SK-N-SH (cell line): ENCODE results near the gene PRKN. TPM values are rescaled to one million over a fixed set of nuclear protein-coding genes. Genes with fewer than 3 reads are reported as not detected.

Experiments
- CTCF ChIA-PET: fragments of 300-600, 350-600 bp; formaldehyde crosslinking; extraction: SDS; loops from one replicate; lab custom pipeline; 2021; lab: Yijun Ruan, JAX
- POLR2A ChIA-PET: fragments of 350-600 bp; sonication (Branson Sonifier 250); formaldehyde crosslinking; extraction: SDS; loops from one replicate; lab custom pipeline; 2020; ENCODE audit warnings: antibody characterized with exemption, inconsistent platforms; lab: Yijun Ruan, JAX
- DNase-seq: peaks from one replicate; pipeline ENCODE4 v3.0.0; 2012
- H2AFZ ChIP-seq: fragments of 200-600 bp; sonication (generic); 2 replicates; pipeline ENCODE4 v1.8.1; 2016; ENCODE audit warnings: antibody characterized with exemption, mild to moderate bottlenecking, low read depth
- H3F3A ChIP-seq: fragments of 200-600 bp; sonication (generic); replicated peaks from 2 replicates; pipeline ENCODE3; 2016; ENCODE audit warnings: antibody characterized with exemption, mild to moderate bottlenecking; ENCODE audit not compliant: insufficient read depth
- H3K27ac ChIP-seq, 2 experiments: fragments of 200-500 bp in 1 of 2; fragments of 200-600 bp in 1 of 2; sonication (Bioruptor generic) in 1 of 2; sonication (generic), shearing (Covaris generic) in 1 of 2; 2 replicates each; pipeline versions ENCODE4 v1.5.1 to v1.6.1; 2014 to 2016; ENCODE audit warnings: low read depth in 2 of 2, inconsistent platforms in 1 of 2, low read length in 1 of 2, mild to moderate bottlenecking in 1 of 2, mixed read lengths in 1 of 2
- H3K27me3 ChIP-seq: fragments of 200-600 bp; sonication (generic), shearing (Covaris generic); 2 replicates; pipeline ENCODE4 v1.6.1; 2016; ENCODE audit warnings: mixed run types; ENCODE audit not compliant: insufficient read depth
- H3K36me3 ChIP-seq, 2 experiments: fragments of 200-500 bp in 1 of 2; fragments of 200-600 bp in 1 of 2; sonication (Bioruptor generic) in 1 of 2; sonication (generic) in 1 of 2; replicated peaks in 1 of 2; 2 replicates each; pipeline versions ENCODE3 to v1.5.1; 2014 to 2016; ENCODE audit warnings: low read length in 1 of 2, mild to moderate bottlenecking in 1 of 2; ENCODE audit not compliant: insufficient read depth in 2 of 2, control insufficient read depth in 1 of 2
- H3K4me1 ChIP-seq, 2 experiments: fragments of 200-500 bp in 1 of 2; fragments of 200-600 bp in 1 of 2; sonication (Bioruptor generic) in 1 of 2; sonication (generic), shearing (Covaris generic) in 1 of 2; 2 replicates each; pipeline versions ENCODE4 v1.5.1 to v1.6.1; 2014 to 2016; ENCODE audit warnings: low read depth in 1 of 2, low read length in 1 of 2, mixed run types in 1 of 2; ENCODE audit not compliant: insufficient read depth in 2 of 2, control insufficient read depth in 1 of 2
- H3K4me2 ChIP-seq: fragments of 200-600 bp; sonication (generic), shearing (Covaris generic); 2 replicates; pipeline ENCODE4 v1.6.1; 2017; ENCODE audit warnings: mixed run types
- H3K4me3 ChIP-seq, 2 experiments: fragments of 200-500 bp in 1 of 2; fragments of 200-600 bp in 1 of 2; sonication (Bioruptor generic) in 1 of 2; sonication (generic), shearing (Covaris generic) in 1 of 2; 2 replicates each; pipeline versions ENCODE4 v1.5.1 to v1.8.1; 2014 to 2016; ENCODE audit warnings: low read depth in 2 of 2, inconsistent platforms in 1 of 2, low read length in 1 of 2, mild to moderate bottlenecking in 1 of 2, mixed read lengths in 1 of 2, moderate library complexity in 1 of 2
- H3K79me2 ChIP-seq: fragments of 200-600 bp; sonication (generic); 2 replicates; pipeline ENCODE4 v1.8.1; 2017; ENCODE audit warnings: mild to moderate bottlenecking; ENCODE audit not compliant: insufficient read depth
- H3K9ac ChIP-seq: fragments of 200-600 bp; sonication (generic); 2 replicates; pipeline ENCODE4 v1.6.1; 2017; ENCODE audit warnings: mixed run types
- H3K9me2 ChIP-seq: fragments of 200-600 bp; sonication (generic); 2 replicates; pipeline ENCODE4 v1.6.1; 2017; ENCODE audit warnings: mixed run types
- H3K9me3 ChIP-seq: fragments of 200-600 bp; sonication (generic); 2 replicates; pipeline ENCODE4 v1.6.1; 2017; ENCODE audit warnings: mixed run types, mild to moderate bottlenecking, moderate library complexity
- H4K20me1 ChIP-seq: fragments of 200-600 bp; sonication (generic); 2 replicates; pipeline ENCODE4 v1.6.1; 2017; ENCODE audit warnings: mild to moderate bottlenecking, mixed run types; ENCODE audit not compliant: insufficient read depth
- CHD2 ChIP-seq: fragments of 150-350 bp; IDR thresholded peaks from 2 replicates; pipeline ENCODE4 v1.6.1; 2018; ENCODE audit warnings: low read length; ENCODE audit not compliant: partially characterized antibody
- ELF1 ChIP-seq: IDR thresholded peaks from 2 replicates; pipeline ENCODE4 v1.4.0; 2012
- EP300 ChIP-seq, 2 experiments: IDR thresholded peaks; 2 replicates each; pipeline versions ENCODE4 v1.4.0 to v1.6.1; 2012; ENCODE audit warnings: borderline replicate concordance in 1 of 2, low read depth in 1 of 2, low read length in 1 of 2
- GATA2 ChIP-seq: sonication (generic); formaldehyde crosslinking; IDR thresholded peaks from 2 replicates; pipeline ENCODE4 v1.5.0; 2020; ENCODE audit warnings: mild to moderate bottlenecking, missing genetic modification reagents
- MEF2A ChIP-seq: IDR thresholded peaks from 2 replicates; pipeline ENCODE4 v1.4.0; 2012; ENCODE audit warnings: low read depth, borderline replicate concordance
- MXI1 ChIP-seq: IDR thresholded peaks from 2 replicates; pipeline ENCODE4 v1.6.1; 2012; ENCODE audit warnings: mild to moderate bottlenecking, low read depth, low read length, improper control_type of control experiment
- NFIC ChIP-seq: IDR thresholded peaks from 2 replicates; pipeline ENCODE4 v1.4.0; 2012; ENCODE audit warnings: borderline replicate concordance
- NRF1 ChIP-seq: IDR thresholded peaks from 2 replicates; pipeline ENCODE4 v1.6.1; 2012; ENCODE audit warnings: low read depth, mild to moderate bottlenecking, low read length
- POLR2AphosphoS5 ChIP-seq: IDR thresholded peaks from 2 replicates; pipeline ENCODE4 v1.6.1; 2012; ENCODE audit warnings: low read depth, low read length
- RCOR1 ChIP-seq: fragments of 150-350 bp; IDR thresholded peaks from 2 replicates; pipeline ENCODE4 v1.6.1; 2017; ENCODE audit warnings: antibody characterized with exemption, low read length
- RFX5 ChIP-seq: IDR thresholded peaks from 2 replicates; pipeline ENCODE4 v1.6.1; 2012; ENCODE audit warnings: mild to moderate bottlenecking, improper control_type of control experiment, low read length
- RXRA ChIP-seq: IDR thresholded peaks from 2 replicates; pipeline ENCODE4 v1.4.0; 2012; ENCODE audit warnings: low read depth, mild to moderate bottlenecking, borderline replicate concordance
- SIN3A ChIP-seq: IDR thresholded peaks from 2 replicates; pipeline ENCODE4 v1.6.1; 2012; ENCODE audit warnings: low read depth, mild to moderate bottlenecking, low read length, moderate library complexity, borderline replicate concordance
- TEAD4 ChIP-seq: IDR thresholded peaks from 2 replicates; pipeline ENCODE4 v1.4.0; 2012; ENCODE audit warnings: mild to moderate bottlenecking, borderline replicate concordance; ENCODE audit not compliant: insufficient read depth
- YY1 ChIP-seq: IDR thresholded peaks from 2 replicates; pipeline ENCODE4 v1.4.0; 2012; ENCODE audit warnings: low read depth, mild to moderate bottlenecking
- WGBS: methylation state at CpG from one replicate; pipeline ENCODE4 v1.1.6; 2017; ENCODE audit warnings: low lambda C conversion rate; 5-methylcytosine and 5-hydroxymethylcytosine counted together
- polyA plus RNA-seq, 3 experiments: library from polyadenylated mRNA; depleted of rRNA; stranded (reverse); fragments of >200 nt; gene quantifications; 2 replicates each; pipeline ENCODE4 v1.2.3, GENCODE V29; 2012
- TF ChIP-seq, protein P1 (sequence below): IDR thresholded peaks from 2 replicates; pipeline ENCODE4 v1.6.1; 2012; ENCODE audit warnings: mild to moderate bottlenecking, low read depth, low read length, moderate library complexity
- TF ChIP-seq, protein P2 (sequence below): fragments of 150-350 bp; IDR thresholded peaks from 2 replicates; pipeline ENCODE4 v1.6.1; 2017; ENCODE audit warnings: antibody characterized with exemption, low read length, low read depth, borderline replicate concordance
- TF ChIP-seq, protein P3 (sequence below): IDR thresholded peaks from 2 replicates; pipeline ENCODE4; 2012
- TF ChIP-seq, protein P4 (sequence below): IDR thresholded peaks from 2 replicates; pipeline ENCODE4 v1.4.0; 2012; ENCODE audit warnings: low read depth, borderline replicate concordance

The PRKN gene
- polyA plus RNA-seq, 1 of the 3 experiments (the other 2 are of a cell fraction) = 0.76 TPM

DNA sequence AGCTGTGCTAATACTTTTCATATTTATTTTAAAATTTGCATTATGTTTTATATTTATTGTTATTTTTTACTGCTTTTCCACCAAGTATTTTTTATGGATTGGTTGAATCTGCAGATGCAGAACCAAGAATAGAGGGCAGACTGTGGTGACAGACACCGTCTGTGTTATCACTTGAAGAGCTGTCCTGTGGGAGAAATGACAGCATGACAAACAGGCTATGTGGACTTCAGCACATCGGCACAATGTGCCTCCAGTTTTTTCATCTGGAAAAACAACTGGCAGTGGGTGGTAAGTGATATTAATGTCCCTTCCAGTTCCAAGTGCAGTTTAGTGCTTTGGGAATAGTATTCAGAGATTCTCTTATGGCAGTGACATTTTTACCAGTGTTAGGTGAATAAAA lies 492.9 kb downstream of the PRKN start:
- H4K20me1 ChIP-seq = no peaks in the 10 kb centered on the region
- H3K27ac ChIP-seq = no peak overlapping the region
- H3K9me3 ChIP-seq = no peaks in the 10 kb centered on the region
- H2AFZ ChIP-seq = no peak overlapping the region
- H3K27me3 ChIP-seq = no peaks in the 10 kb centered on the region
- DNase-seq = no peak
- no peak for TF ChIP-seq SIN3A
- TF ChIP-seq, protein P1, sequence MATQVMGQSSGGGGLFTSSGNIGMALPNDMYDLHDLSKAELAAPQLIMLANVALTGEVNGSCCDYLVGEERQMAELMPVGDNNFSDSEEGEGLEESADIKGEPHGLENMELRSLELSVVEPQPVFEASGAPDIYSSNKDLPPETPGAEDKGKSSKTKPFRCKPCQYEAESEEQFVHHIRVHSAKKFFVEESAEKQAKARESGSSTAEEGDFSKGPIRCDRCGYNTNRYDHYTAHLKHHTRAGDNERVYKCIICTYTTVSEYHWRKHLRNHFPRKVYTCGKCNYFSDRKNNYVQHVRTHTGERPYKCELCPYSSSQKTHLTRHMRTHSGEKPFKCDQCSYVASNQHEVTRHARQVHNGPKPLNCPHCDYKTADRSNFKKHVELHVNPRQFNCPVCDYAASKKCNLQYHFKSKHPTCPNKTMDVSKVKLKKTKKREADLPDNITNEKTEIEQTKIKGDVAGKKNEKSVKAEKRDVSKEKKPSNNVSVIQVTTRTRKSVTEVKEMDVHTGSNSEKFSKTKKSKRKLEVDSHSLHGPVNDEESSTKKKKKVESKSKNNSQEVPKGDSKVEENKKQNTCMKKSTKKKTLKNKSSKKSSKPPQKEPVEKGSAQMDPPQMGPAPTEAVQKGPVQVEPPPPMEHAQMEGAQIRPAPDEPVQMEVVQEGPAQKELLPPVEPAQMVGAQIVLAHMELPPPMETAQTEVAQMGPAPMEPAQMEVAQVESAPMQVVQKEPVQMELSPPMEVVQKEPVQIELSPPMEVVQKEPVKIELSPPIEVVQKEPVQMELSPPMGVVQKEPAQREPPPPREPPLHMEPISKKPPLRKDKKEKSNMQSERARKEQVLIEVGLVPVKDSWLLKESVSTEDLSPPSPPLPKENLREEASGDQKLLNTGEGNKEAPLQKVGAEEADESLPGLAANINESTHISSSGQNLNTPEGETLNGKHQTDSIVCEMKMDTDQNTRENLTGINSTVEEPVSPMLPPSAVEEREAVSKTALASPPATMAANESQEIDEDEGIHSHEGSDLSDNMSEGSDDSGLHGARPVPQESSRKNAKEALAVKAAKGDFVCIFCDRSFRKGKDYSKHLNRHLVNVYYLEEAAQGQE = no peak
- TF ChIP-seq TEAD4 = no peak
- TF ChIP-seq RXRA = no peak
- TF ChIP-seq NRF1 = no peak
- TF ChIP-seq RCOR1 = no peak
- TF ChIP-seq ELF1 = no peak
- 0 out of 4 replicates have a peak, but pooled peaks of 1 of the 2 experiments have one; percentile 24 for TF ChIP-seq EP300 (IDR thresholded peaks at IDR 0.05; ENCODE audit: borderline replicate concordance in 1 of 2, low read depth in 1 of 2, low read length in 1 of 2)
- TF ChIP-seq, all 33 proteins: peak for 1
- ChIA-PET POLR2A (no interaction called here), CTCF (no interaction called here)
- Histone ChIP-seq H3K36me3 (no peaks in the 10 kb centered on the region), H3F3A (no peaks in the 10 kb centered on the region), H3K9ac (no peak overlapping the region), H3K4me3 (no peak overlapping the region), H3K4me1 (peaks cover 0 to 10% of the 10 kb centered on the region in 2 experiments; a peak in 2 of 4 replicates), H3K4me2 (no peak overlapping the region), H3K9me2 (no peaks in the 10 kb centered on the region), H3K79me2 (no peaks in the 10 kb centered on the region)
- 43% methylated on average over 2 of the region's 2 CpGs for WGBS

DNA sequence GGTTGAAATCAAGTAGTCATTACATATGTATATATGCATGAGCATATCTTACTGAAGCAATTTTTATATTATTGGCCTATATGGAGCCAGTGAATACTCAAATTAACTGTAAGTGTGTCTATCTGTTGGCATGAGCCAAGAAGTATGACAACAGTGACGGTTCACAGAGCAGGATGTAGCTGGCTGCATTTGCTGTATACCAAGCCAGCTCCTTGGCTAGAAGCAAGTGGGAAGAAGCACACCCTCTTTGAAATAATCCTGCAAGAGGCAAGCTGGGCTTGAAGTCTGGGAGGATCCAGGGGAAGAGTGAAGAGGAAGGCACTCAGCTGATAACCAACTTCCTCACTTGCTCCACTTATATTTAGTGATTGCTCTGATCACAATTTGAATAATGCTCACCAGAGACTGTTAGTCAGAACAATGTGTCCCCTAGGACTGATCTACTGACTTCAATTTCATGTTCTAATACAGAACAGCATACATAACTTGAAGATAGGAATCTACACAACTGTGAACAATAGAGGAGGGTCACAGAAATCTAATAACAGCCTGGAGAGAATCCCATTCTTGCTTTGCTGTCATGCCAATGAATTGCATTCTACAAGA lies 497.3 kb downstream of the PRKN start:
- H2AFZ ChIP-seq = no peak overlapping the region
- no peaks in the 10 kb centered on the region for H3K9me3 ChIP-seq
- H3K9ac ChIP-seq = no peak overlapping the region
- TF ChIP-seq RFX5 = no peak
- no peak for TF ChIP-seq RXRA
- TF ChIP-seq, protein P2, sequence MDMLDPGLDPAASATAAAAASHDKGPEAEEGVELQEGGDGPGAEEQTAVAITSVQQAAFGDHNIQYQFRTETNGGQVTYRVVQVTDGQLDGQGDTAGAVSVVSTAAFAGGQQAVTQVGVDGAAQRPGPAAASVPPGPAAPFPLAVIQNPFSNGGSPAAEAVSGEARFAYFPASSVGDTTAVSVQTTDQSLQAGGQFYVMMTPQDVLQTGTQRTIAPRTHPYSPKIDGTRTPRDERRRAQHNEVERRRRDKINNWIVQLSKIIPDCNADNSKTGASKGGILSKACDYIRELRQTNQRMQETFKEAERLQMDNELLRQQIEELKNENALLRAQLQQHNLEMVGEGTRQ = no peak
- TF ChIP-seq, protein P3, sequence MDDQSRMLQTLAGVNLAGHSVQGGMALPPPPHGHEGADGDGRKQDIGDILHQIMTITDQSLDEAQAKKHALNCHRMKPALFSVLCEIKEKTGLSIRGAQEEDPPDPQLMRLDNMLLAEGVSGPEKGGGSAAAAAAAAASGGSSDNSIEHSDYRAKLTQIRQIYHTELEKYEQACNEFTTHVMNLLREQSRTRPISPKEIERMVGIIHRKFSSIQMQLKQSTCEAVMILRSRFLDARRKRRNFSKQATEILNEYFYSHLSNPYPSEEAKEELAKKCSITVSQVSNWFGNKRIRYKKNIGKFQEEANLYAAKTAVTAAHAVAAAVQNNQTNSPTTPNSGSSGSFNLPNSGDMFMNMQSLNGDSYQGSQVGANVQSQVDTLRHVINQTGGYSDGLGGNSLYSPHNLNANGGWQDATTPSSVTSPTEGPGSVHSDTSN = no peak
- no peak for TF ChIP-seq EP300 (IDR thresholded peaks at IDR 0.05; ENCODE audit: borderline replicate concordance in 1 of 2, low read depth in 1 of 2, low read length in 1 of 2)
- TF ChIP-seq GATA2 (CRISPR knock-in tag) = no peak
- TF ChIP-seq, protein P4, sequence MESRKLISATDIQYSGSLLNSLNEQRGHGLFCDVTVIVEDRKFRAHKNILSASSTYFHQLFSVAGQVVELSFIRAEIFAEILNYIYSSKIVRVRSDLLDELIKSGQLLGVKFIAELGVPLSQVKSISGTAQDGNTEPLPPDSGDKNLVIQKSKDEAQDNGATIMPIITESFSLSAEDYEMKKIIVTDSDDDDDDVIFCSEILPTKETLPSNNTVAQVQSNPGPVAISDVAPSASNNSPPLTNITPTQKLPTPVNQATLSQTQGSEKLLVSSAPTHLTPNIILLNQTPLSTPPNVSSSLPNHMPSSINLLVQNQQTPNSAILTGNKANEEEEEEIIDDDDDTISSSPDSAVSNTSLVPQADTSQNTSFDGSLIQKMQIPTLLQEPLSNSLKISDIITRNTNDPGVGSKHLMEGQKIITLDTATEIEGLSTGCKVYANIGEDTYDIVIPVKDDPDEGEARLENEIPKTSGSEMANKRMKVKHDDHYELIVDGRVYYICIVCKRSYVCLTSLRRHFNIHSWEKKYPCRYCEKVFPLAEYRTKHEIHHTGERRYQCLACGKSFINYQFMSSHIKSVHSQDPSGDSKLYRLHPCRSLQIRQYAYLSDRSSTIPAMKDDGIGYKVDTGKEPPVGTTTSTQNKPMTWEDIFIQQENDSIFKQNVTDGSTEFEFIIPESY = no peak
- no peak for TF ChIP-seq NFIC
- TF ChIP-seq CHD2 = no peak
- no peak for TF ChIP-seq MEF2A
- TF ChIP-seq RCOR1 = no peak
- no peak for TF ChIP-seq POLR2AphosphoS5
- no peak for TF ChIP-seq YY1
- no peak for TF ChIP-seq MXI1
- TF ChIP-seq, all 33 proteins: peak for 0
- Histone ChIP-seq H3K4me2 (no peak overlapping the region), H4K20me1 (no peaks in the 10 kb centered on the region), H3K4me1 (peaks cover 0 to 7% of the 10 kb centered on the region in 2 experiments; a peak in 2 of 4 replicates), H3K27me3 (no peaks in the 10 kb centered on the region), H3K27ac (no peak overlapping the region; a peak in 1 of 4 replicates), H3K36me3 (no peaks in the 10 kb centered on the region), H3K4me3 (no peak overlapping the region), H3F3A (no peaks in the 10 kb centered on the region), H3K79me2 (no peaks in the 10 kb centered on the region), H3K9me2 (no peaks in the 10 kb centered on the region)
- DNase-seq = no peak
- 11% methylated on average over 1 of the region's 1 CpG for WGBS
- CTCF ChIA-PET = no interaction called here
- POLR2A ChIA-PET = no interaction called here
